Keratinocyte (primary cell): ENCODE measurements around the gene EPAS1.

ENCODE experiments used
- EZH2 ChIP-seq: IDR thresholded peaks from one replicate; pipeline ENCODE4 v1.6.1; 2012; ENCODE audit warnings: inconsistent platforms, mild to moderate bottlenecking, low read length, moderate library complexity
- TF ChIP-seq, protein P1 (sequence below), 3 experiments: IDR thresholded peaks in 1 of 3; conservative IDR thresholded peaks in 1 of 3; optimal IDR thresholded peaks in 1 of 3; 2 replicates in 2 of 3; 3 replicates in 1 of 3; pipeline versions ENCODE3 to v1.5.1; 2011; ENCODE audit warnings: low read length in 3 of 3, mild to moderate bottlenecking in 3 of 3, moderate library complexity in 2 of 3, control low read depth in 1 of 3, inconsistent platforms in 1 of 3; ENCODE audit not compliant: insufficient read depth in 2 of 3; ENCODE audit errors: extremely low read depth in 1 of 3

DNA sequence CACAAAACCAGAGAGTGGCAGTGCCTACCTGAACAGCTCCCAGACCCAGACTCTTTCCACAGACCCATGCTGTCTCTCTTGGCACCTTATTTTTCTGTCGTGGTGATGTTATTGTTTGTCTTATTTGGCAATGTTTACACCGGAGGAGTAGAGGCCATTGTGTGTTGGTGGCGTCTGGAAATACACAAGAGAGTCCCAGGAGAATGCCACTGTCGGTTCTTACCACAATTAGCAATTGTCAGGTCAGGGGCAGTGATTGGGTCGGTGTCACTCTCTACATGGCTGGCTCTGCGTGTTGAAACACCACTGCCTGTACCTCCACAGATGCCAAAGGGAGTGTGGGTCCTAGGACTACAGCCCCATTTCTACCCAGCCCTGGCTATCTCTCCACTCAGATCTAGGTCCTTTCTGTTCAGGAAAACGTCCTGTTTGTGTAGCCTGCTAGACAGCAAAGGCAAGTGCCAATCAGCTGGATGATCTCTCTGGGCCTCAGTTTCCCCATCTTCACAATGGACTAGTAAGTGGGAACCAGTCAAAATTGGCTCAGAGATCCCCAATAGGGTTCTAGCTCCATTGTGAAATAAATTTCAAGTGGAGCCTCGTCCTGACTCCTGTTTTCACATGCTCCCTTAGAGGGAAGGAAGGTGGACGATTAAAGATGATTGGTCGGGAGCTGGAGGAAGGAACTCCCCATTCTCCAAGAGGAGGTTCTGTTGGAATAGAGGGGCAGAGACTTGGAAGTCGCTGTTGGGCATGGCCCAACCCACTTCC is 17.0 kb downstream of the EPAS1 start:
- TF ChIP-seq, protein P1, sequence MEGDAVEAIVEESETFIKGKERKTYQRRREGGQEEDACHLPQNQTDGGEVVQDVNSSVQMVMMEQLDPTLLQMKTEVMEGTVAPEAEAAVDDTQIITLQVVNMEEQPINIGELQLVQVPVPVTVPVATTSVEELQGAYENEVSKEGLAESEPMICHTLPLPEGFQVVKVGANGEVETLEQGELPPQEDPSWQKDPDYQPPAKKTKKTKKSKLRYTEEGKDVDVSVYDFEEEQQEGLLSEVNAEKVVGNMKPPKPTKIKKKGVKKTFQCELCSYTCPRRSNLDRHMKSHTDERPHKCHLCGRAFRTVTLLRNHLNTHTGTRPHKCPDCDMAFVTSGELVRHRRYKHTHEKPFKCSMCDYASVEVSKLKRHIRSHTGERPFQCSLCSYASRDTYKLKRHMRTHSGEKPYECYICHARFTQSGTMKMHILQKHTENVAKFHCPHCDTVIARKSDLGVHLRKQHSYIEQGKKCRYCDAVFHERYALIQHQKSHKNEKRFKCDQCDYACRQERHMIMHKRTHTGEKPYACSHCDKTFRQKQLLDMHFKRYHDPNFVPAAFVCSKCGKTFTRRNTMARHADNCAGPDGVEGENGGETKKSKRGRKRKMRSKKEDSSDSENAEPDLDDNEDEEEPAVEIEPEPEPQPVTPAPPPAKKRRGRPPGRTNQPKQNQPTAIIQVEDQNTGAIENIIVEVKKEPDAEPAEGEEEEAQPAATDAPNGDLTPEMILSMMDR (optimal IDR thresholded peaks at IDR 0.05 in 1 of 3, IDR thresholded peaks at IDR 0.05 in 1 of 3, conservative IDR thresholded peaks at IDR 0.05 in 1 of 3; ENCODE audit: extremely low read depth in 1 of 3, insufficient read depth in 2 of 3, low read length in 3 of 3): no peak
- no peak for TF ChIP-seq EZH2
